ENCODE measurements around the gene TDRKH.
"Not testable (repeated sequence)": the region's sequence is repeated elsewhere in the genome, so short reads cannot be mapped to it uniquely, and the experiment has no call there.

The TDRKH gene

GRCh38 chr1:151739590-151740355, 50.5 kb downstream of the TDRKH start:
- FAIRE-seq (no peak), DNase-seq (ENCODE audit: insufficient read length, low spot score) (no peak)
- no peak for TF ChIP-seq POLR2A (IDR thresholded peaks at IDR 0.05; ENCODE audit: low read depth, low read length)

GRCh38 chr1:151737479-151737878, 52.8 kb downstream of the TDRKH start:
- no peak for TF ChIP-seq POLR2A (IDR thresholded peaks at IDR 0.05; ENCODE audit: low read depth, low read length)
- DNase-seq (ENCODE audit: insufficient read length, low spot score) (no peak), FAIRE-seq (no peak)

GRCh38 chr1:151737026-151737425, 53.3 kb downstream of the TDRKH start:
- no peak for TF ChIP-seq POLR2A (IDR thresholded peaks at IDR 0.05; ENCODE audit: low read depth, low read length)
- FAIRE-seq (no peak), DNase-seq (ENCODE audit: insufficient read length, low spot score) (no peak)

DNA sequence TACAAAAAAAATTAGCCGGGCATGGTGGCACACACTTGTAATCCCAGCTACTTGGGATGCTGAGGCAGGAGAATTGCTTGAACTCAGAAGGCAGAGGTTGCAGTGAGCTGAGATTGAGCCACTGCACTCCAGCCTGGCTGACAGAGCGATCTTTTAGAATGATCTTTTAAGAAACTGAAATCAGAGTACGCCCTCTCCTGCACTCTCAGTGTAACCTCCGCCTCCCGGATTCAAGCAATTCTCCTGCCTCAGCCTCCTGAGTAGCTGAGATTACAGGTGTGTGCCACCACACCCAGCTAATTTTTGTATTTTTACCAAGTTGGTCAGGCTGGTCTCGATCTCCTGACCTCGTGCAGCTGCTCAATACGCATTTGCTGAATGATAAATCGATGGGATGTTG, 56.3 kb downstream of the TDRKH start:
- DNase-seq (ENCODE audit: insufficient read length, low spot score); FAIRE-seq: not testable (repeated sequence)

- no peak for TF ChIP-seq POLR2A (IDR thresholded peaks at IDR 0.05; ENCODE audit: low read depth, low read length)
- no peak for DNase-seq (ENCODE audit: insufficient read length, low spot score)
- FAIRE-seq: no peak
Measured at GRCh38 chr1:151733126-151733525, 57.2 kb downstream of the TDRKH start.

GRCh38 chr1:151729966-151730291, 60.4 kb downstream of the TDRKH start:
- DNase-seq (ENCODE audit: insufficient read length, low spot score): no peak

DNA sequence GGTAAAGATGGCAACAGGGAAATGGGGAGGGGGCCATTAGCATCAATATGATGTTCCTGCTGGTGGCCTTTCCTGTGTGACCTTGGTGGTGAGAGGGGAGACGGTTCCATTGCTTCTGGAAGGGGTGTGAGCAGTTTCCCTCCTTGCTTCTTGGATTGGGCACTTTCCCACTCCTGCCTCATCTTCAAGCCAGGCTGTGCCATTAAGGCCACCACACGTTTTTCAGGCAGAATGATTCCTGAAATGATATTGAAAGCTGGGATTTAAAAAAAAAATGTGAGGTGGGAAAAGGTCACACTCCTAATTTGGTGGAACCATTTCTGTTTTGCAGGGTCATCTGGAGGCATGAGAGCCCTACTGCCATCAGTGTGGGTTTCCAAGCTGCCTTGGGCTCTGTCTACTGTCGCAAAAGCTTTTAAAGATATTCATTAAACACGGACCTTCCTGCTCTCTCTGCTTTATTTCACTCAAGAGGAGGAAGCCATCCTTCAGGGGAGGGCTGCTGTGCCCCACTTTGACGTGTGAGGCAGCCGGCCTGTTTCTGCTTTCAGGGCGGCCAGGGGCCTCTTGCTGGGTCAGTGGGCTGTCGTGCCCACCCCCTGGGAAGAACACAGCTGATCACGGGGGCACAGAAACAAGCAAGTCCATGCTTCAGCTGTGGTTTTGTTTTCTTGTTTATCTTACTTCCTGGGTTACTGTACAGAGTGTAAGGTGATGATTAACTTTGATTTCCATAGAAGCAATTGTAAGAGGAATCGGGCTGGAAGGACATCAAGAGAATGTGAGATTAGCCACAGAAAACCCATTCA, 60.9 kb downstream of the TDRKH start:
- FAIRE-seq (no peak), DNase-seq (ENCODE audit: insufficient read length, low spot score) (no peak)
- no peak for TF ChIP-seq POLR2A (IDR thresholded peaks at IDR 0.05; ENCODE audit: low read depth, low read length)

More at GRCh38 chr1:151729966-151730291, 60.4 kb downstream of the TDRKH start:
- no peak for FAIRE-seq
- no peak for TF ChIP-seq POLR2A (IDR thresholded peaks at IDR 0.05; ENCODE audit: low read depth, low read length)

GRCh38 chr1:151728151-151729054, 61.9 kb downstream of the TDRKH start:
- no peak for TF ChIP-seq POLR2A (IDR thresholded peaks at IDR 0.05; ENCODE audit: low read depth, low read length)
- FAIRE-seq (no peak), DNase-seq (ENCODE audit: insufficient read length, low spot score) (no peak)

DNA sequence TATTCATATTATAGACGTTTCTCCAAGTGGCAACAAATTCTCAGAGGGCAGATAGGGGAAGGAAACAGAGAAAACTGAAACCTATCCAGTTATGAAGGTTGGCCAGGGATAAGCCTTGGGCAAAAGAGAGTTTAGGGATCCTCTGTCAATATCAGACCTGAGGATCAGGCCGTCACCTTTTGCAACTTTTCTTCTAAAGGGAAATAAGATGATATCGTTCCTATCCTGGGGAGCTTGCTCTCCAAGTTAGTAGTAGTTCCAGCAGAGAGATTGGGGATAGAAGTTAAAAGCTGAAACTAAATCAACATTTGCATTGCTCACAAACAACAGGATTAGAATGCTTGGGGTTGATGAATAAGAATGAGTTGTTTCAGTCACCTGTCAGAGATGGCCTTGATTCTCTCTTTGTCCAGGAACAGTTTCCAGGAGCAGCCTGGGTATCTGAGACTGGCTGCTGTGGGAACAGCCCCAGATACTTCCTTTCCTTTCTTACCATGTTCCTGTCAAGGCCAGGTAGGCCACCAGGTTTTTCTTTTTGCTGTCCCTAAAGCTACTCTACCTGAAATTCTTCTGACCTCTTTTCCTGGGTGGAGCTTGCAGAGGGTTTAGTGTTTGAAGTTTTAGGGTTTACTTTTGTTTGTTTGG, 66.5 kb downstream of the TDRKH start:
- no peak for TF ChIP-seq POLR2A (IDR thresholded peaks at IDR 0.05; ENCODE audit: low read depth, low read length)
- DNase-seq (ENCODE audit: insufficient read length, low spot score) (no peak), FAIRE-seq (no peak)
